ENCODE results near the gene MEF2C.
"Not testable (repeated sequence)": the region's sequence is repeated elsewhere in the genome, so short reads cannot be mapped to it uniquely, and the experiment has no call there.

Gene MEF2C

DNA sequence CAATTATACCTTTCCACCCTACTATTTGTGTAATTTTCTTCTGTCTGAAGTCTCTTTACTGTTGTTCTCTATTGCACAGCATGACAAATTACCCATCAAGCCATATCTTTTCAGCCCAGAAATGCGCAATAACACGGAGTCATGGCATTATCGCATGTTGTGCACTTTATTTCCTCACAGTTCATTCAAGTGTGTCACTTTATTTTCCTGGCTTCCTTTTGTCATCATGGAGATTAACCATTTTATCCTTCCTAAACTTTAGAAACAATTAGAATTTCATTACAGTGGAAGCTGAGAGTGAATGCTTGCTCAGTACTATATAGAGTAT is 41.3 kb upstream of the MEF2C start:
- no peaks in the 10 kb centered on the region for H3K9me3 ChIP-seq (ENCODE audit: control insufficient read depth, insufficient read depth, low read length)
- H3F3A ChIP-seq (ENCODE audit: control insufficient read depth, insufficient read depth), result no peaks in the 10 kb centered on the region
- no peak overlapping the region for H3K4me3 ChIP-seq (ENCODE audit: low read length)
- H3K36me3 ChIP-seq (ENCODE audit: control insufficient read depth, low read length), result no peaks in the 10 kb centered on the region
- H3K27me3 ChIP-seq (ENCODE audit: control insufficient read depth, low read length), result no peaks in the 10 kb centered on the region
- no peaks in the 10 kb centered on the region for H3K79me2 ChIP-seq (ENCODE audit: control insufficient read depth, low read length)
- H3K4me2 ChIP-seq (ENCODE audit: low read length), result no peak overlapping the region
- no peaks in the 10 kb centered on the region for H4K20me1 ChIP-seq (ENCODE audit: control insufficient read depth, insufficient read depth, low read depth, low read length)
- H3K4me1 ChIP-seq (ENCODE audit: control insufficient read depth, low read length), result no peaks in the 10 kb centered on the region
- no peak for TF ChIP-seq EZH2phosphoT487 (IDR thresholded peaks at IDR 0.05; ENCODE audit: borderline replicate concordance, low read length)
- TF ChIP-seq, protein P1, sequence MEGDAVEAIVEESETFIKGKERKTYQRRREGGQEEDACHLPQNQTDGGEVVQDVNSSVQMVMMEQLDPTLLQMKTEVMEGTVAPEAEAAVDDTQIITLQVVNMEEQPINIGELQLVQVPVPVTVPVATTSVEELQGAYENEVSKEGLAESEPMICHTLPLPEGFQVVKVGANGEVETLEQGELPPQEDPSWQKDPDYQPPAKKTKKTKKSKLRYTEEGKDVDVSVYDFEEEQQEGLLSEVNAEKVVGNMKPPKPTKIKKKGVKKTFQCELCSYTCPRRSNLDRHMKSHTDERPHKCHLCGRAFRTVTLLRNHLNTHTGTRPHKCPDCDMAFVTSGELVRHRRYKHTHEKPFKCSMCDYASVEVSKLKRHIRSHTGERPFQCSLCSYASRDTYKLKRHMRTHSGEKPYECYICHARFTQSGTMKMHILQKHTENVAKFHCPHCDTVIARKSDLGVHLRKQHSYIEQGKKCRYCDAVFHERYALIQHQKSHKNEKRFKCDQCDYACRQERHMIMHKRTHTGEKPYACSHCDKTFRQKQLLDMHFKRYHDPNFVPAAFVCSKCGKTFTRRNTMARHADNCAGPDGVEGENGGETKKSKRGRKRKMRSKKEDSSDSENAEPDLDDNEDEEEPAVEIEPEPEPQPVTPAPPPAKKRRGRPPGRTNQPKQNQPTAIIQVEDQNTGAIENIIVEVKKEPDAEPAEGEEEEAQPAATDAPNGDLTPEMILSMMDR (IDR thresholded peaks at IDR 0.05; ENCODE audit: low read depth, low read length, poor library complexity, severe bottlenecking), result no peak
- no peak overlapping the region for H3K27ac ChIP-seq (ENCODE audit: low read depth, low read length)
- no peaks in the 10 kb centered on the region for H3K9me2 ChIP-seq (replicated peaks; ENCODE audit: control insufficient read depth, low read length)

DNA sequence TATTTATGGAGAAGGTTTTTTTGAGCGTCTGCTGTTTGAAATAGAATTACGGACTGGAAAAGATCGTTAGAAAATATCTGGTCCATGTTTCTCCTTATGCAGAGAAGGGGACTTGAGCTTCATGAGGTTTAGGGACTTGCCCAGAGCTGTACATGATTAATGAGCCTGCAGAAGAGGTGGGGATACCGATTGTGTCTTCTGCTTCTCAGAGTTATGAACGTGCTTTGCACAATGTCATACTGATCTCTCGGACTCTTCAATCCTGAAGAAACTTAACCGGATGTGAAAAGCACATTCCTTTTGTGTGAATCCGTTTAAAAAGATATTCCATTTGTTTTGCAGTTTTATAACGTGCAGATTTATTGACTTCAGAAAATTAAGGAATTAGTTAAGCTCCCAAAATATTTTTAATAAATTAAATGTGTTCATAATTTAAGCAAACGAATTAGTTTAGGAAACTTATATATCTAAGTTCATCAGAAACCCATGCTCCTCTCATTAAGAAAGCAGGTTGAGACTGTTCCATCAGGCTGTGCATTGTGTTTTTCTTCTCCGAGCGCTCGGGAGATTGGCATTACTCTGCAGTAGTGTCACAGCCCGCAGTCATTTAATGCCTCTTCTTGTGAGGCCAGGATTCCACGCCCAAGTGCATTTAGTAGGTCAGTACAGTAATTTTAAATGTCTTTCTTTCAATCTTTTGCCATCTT is 40.8 kb upstream of the MEF2C start:
- TF ChIP-seq, protein P1 (IDR thresholded peaks at IDR 0.05; ENCODE audit: low read depth, low read length, poor library complexity, severe bottlenecking), result no peak
- no peak for TF ChIP-seq EZH2phosphoT487 (IDR thresholded peaks at IDR 0.05; ENCODE audit: borderline replicate concordance, low read length)
- Histone ChIP-seq H3K9me3 (ENCODE audit: control insufficient read depth, insufficient read depth, low read length) (no peaks in the 10 kb centered on the region), H3K27ac (ENCODE audit: low read depth, low read length) (no peak overlapping the region), H4K20me1 (ENCODE audit: control insufficient read depth, insufficient read depth, low read depth, low read length) (no peaks in the 10 kb centered on the region), H3K9me2 (replicated peaks; ENCODE audit: control insufficient read depth, low read length) (no peaks in the 10 kb centered on the region), H3K27me3 (ENCODE audit: control insufficient read depth, low read length) (no peaks in the 10 kb centered on the region), H3F3A (ENCODE audit: control insufficient read depth, insufficient read depth) (no peaks in the 10 kb centered on the region), H3K4me2 (ENCODE audit: low read length) (no peak overlapping the region), H3K4me3 (ENCODE audit: low read length) (no peak overlapping the region), H3K79me2 (ENCODE audit: control insufficient read depth, low read length) (no peaks in the 10 kb centered on the region), H3K36me3 (ENCODE audit: control insufficient read depth, low read length) (no peaks in the 10 kb centered on the region), H3K4me1 (ENCODE audit: control insufficient read depth, low read length) (no peaks in the 10 kb centered on the region)

DNA sequence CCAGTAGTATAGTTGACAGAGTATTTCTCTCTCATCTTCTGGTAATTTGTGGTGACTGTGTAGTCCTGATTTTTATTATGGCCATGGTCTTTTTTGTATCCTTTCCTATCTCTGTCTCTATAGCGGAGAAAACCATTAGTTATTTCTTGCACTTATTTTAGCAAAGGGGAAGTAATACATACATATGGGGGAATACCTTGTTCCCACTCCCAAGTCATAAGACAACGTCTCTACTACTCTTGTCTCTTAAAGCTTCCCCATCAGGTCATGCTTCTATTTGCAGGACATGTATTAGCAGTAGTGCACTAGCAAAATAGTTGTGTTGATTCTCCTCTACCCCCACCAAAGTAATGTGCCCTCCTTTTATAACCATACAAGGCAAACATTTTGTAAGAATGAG is 29.8 kb upstream of the MEF2C start:
- not testable (repeated sequence) for H3K36me3 ChIP-seq (ENCODE audit: control insufficient read depth, low read length); H3F3A ChIP-seq (ENCODE audit: control insufficient read depth, insufficient read depth); H3K4me1 ChIP-seq (ENCODE audit: control insufficient read depth, low read length); H3K27ac ChIP-seq (ENCODE audit: low read depth, low read length); H3K9me3 ChIP-seq (ENCODE audit: control insufficient read depth, insufficient read depth, low read length); H3K79me2 ChIP-seq (ENCODE audit: control insufficient read depth, low read length); H3K4me2 ChIP-seq (ENCODE audit: low read length); H4K20me1 ChIP-seq (ENCODE audit: control insufficient read depth, insufficient read depth, low read depth, low read length); H3K9me2 ChIP-seq (replicated peaks; ENCODE audit: control insufficient read depth, low read length); H3K4me3 ChIP-seq (ENCODE audit: low read length); H3K27me3 ChIP-seq (ENCODE audit: control insufficient read depth, low read length)

DNA sequence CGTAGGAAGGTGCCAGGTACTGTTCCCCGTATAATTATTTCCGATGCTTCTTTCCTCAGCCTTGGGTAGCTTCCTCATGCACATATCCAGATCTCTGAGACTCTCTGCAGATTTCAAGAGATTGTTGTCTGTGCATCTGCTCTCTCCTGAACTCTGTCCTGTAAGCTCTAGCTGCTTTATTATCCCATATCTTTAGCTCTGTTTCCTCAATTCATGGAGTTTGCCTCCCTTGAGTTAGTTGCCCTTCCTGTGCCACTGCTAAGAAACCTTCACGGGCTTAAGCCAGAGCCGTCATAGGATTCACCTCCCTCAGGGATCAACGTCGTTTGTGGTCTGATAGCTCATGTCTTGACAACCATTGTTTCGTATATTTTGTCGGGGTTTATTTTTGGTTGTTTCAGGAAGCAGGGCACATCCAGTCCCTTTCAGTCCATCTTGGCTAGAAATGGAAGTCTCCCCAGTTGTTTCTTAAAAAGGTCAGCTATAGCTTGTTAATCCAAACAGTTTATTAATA is 28.1 kb upstream of the MEF2C start:
- H3K27ac ChIP-seq (ENCODE audit: low read depth, low read length); H3F3A ChIP-seq (ENCODE audit: control insufficient read depth, insufficient read depth); H3K79me2 ChIP-seq (ENCODE audit: control insufficient read depth, low read length); H3K4me3 ChIP-seq (ENCODE audit: low read length); H3K9me2 ChIP-seq (replicated peaks; ENCODE audit: control insufficient read depth, low read length); H4K20me1 ChIP-seq (ENCODE audit: control insufficient read depth, insufficient read depth, low read depth, low read length); H3K9me3 ChIP-seq (ENCODE audit: control insufficient read depth, insufficient read depth, low read length); H3K4me2 ChIP-seq (ENCODE audit: low read length); H3K4me1 ChIP-seq (ENCODE audit: control insufficient read depth, low read length); H3K36me3 ChIP-seq (ENCODE audit: control insufficient read depth, low read length); H3K27me3 ChIP-seq (ENCODE audit: control insufficient read depth, low read length): not testable (repeated sequence)

DNA sequence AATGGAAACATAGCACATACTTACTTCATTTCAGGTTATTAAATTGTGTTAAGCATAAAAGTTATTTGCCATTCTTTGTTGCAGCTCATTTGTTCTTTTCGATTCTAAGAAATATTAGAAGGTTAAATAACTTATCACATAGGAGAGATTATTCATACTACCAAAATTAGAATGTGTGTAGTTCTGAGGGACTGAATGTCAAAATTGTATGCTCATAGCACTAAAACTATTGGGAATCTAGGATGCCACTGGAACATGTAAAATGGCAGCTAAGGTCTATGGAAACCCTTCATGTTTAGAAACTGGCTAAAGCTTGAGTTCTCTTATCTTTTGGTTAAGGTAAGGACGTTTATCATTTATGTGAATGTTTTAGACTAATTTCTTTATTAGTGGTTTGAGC is 21.5 kb upstream of the MEF2C start:
- not testable (repeated sequence) for H3K4me1 ChIP-seq (ENCODE audit: control insufficient read depth, low read length); H3K4me3 ChIP-seq (ENCODE audit: low read length); H3K4me2 ChIP-seq (ENCODE audit: low read length); H3K79me2 ChIP-seq (ENCODE audit: control insufficient read depth, low read length); H4K20me1 ChIP-seq (ENCODE audit: control insufficient read depth, insufficient read depth, low read depth, low read length); H3F3A ChIP-seq (ENCODE audit: control insufficient read depth, insufficient read depth); H3K27ac ChIP-seq (ENCODE audit: low read depth, low read length); H3K36me3 ChIP-seq (ENCODE audit: control insufficient read depth, low read length); H3K9me2 ChIP-seq (replicated peaks; ENCODE audit: control insufficient read depth, low read length); H3K9me3 ChIP-seq (ENCODE audit: control insufficient read depth, insufficient read depth, low read length); H3K27me3 ChIP-seq (ENCODE audit: control insufficient read depth, low read length)

DNA sequence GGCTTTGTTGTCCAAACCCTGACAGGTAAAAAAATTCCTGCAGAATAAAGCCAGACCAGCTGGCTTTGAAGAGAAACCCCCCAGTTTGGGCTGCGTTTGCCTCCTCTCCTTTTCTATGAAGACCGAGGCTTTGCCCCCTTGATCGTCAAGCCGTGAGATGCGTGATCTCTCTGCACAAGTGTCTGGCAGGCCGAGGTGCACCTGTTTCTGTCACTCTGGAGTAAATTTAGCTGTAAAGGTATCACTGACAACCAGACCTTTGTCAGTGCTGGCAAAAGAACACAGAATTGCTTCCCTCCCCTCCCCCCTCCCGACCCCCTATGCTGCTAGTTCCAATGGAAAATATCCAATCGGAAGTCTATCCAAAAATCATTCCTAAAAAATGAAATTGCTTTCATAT is 21.0 kb upstream of the MEF2C start:
- not testable (repeated sequence) for H3K27ac ChIP-seq (ENCODE audit: low read depth, low read length); H3K4me2 ChIP-seq (ENCODE audit: low read length); H3F3A ChIP-seq (ENCODE audit: control insufficient read depth, insufficient read depth); H3K9me2 ChIP-seq (replicated peaks; ENCODE audit: control insufficient read depth, low read length); H3K36me3 ChIP-seq (ENCODE audit: control insufficient read depth, low read length); H3K27me3 ChIP-seq (ENCODE audit: control insufficient read depth, low read length); H3K79me2 ChIP-seq (ENCODE audit: control insufficient read depth, low read length); H3K4me3 ChIP-seq (ENCODE audit: low read length); H3K9me3 ChIP-seq (ENCODE audit: control insufficient read depth, insufficient read depth, low read length); H3K4me1 ChIP-seq (ENCODE audit: control insufficient read depth, low read length); H4K20me1 ChIP-seq (ENCODE audit: control insufficient read depth, insufficient read depth, low read depth, low read length)

DNA sequence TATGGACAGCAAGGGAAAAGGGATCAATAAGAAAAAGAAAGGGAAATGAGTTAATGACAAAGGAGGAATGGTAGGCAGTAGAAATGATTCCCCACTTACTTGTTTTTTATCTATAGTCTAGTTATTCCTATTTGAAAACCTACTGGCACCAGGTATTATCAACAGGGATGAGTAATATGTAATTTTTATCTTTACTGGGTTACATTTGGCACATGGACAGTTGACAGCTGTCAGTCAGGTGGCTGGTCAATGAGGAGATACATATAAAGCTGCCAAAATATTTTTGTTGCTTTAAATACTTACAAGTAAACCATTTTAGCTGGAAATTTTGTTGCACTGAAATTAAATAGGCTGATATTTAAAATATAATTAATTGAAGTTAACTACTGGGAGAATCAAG is 18.1 kb upstream of the MEF2C start:
- not testable (repeated sequence) for H3K36me3 ChIP-seq (ENCODE audit: control insufficient read depth, low read length); H3K4me1 ChIP-seq (ENCODE audit: control insufficient read depth, low read length); H3F3A ChIP-seq (ENCODE audit: control insufficient read depth, insufficient read depth); H3K27me3 ChIP-seq (ENCODE audit: control insufficient read depth, low read length); H3K4me3 ChIP-seq (ENCODE audit: low read length); H3K27ac ChIP-seq (ENCODE audit: low read depth, low read length); H3K9me3 ChIP-seq (ENCODE audit: control insufficient read depth, insufficient read depth, low read length); H3K4me2 ChIP-seq (ENCODE audit: low read length); H4K20me1 ChIP-seq (ENCODE audit: control insufficient read depth, insufficient read depth, low read depth, low read length); H3K9me2 ChIP-seq (replicated peaks; ENCODE audit: control insufficient read depth, low read length); H3K79me2 ChIP-seq (ENCODE audit: control insufficient read depth, low read length)

Data from DOHH2 (cell line).